ENCODE measurements around the gene SNX19. TPM values are rescaled to one million over a fixed set of nuclear protein-coding genes. Genes with fewer than 3 reads are reported as not detected.

The SNX19 gene
- total RNA-seq, 3 donors from 2014 or later: 91.0 to 119 (median 100) TPM

GRCh38 chr11:130847517-130847916 lies 68.8 kb downstream of the SNX19 start:
- H3K27me3 ChIP-seq: no peaks in the 10 kb centered on the region
- H3K27ac ChIP-seq: no peak overlapping the region
- no peaks in the 10 kb centered on the region for H3K4me1 ChIP-seq
- H3K4me3 ChIP-seq: no peak overlapping the region
- H3K36me3 ChIP-seq: no peaks in the 10 kb centered on the region
- TF ChIP-seq CTCF (IDR thresholded peaks at IDR 0.05): no peak
- TF ChIP-seq POLR2A (IDR thresholded peaks at IDR 0.05): no peak
- no peak for TF ChIP-seq POLR2AphosphoS5 (IDR thresholded peaks at IDR 0.05)
- intact Hi-C loops (cut with DNase I; ENCODE audit: low total_unique reads): no loop called here
- DNase-seq (ENCODE audit: low spot score in 2 of 2): no peak
- H3K9me3 ChIP-seq: no peaks in the 10 kb centered on the region

GRCh38 chr11:130846606-130847005 lies 69.7 kb downstream of the SNX19 start:
- DNase-seq (ENCODE audit: low spot score in 2 of 2): no peak
- intact Hi-C loops (cut with DNase I; ENCODE audit: low total_unique reads): no loop called here
- H3K36me3 ChIP-seq: no peaks in the 10 kb centered on the region

GRCh38 chr11:130842001-130842400 lies 74.3 kb downstream of the SNX19 start:
- no peak for DNase-seq (ENCODE audit: low spot score in 2 of 2)
- TF ChIP-seq CTCF (IDR thresholded peaks at IDR 0.05): no peak
- no peak for TF ChIP-seq POLR2A (IDR thresholded peaks at IDR 0.05)
- no peak for TF ChIP-seq POLR2AphosphoS5 (IDR thresholded peaks at IDR 0.05)
- Histone ChIP-seq H3K4me3 (no peak overlapping the region), H3K9me3 (peaks cover 0 to 10% of the 10 kb centered on the region in 2 donors), H3K36me3 (no peaks in the 10 kb centered on the region), H3K27ac (no peak overlapping the region), H3K27me3 (no peaks in the 10 kb centered on the region), H3K4me1 (no peaks in the 10 kb centered on the region)
- intact Hi-C loops (cut with DNase I; ENCODE audit: low total_unique reads): no loop called here

More at GRCh38 chr11:130846606-130847005, 69.7 kb downstream of the SNX19 start:
- Histone ChIP-seq H3K27ac (no peak overlapping the region), H3K4me3 (no peak overlapping the region), H3K4me1 (no peaks in the 10 kb centered on the region), H3K27me3 (no peaks in the 10 kb centered on the region), H3K9me3 (no peaks in the 10 kb centered on the region)
- TF ChIP-seq POLR2A (IDR thresholded peaks at IDR 0.05) (no peak), POLR2AphosphoS5 (IDR thresholded peaks at IDR 0.05) (no peak), CTCF (IDR thresholded peaks at IDR 0.05) (no peak)

GRCh38 chr11:130840679-130841078 lies 75.6 kb downstream of the SNX19 start:
- TF ChIP-seq CTCF (IDR thresholded peaks at IDR 0.05) (no peak), POLR2A (IDR thresholded peaks at IDR 0.05) (no peak), POLR2AphosphoS5 (IDR thresholded peaks at IDR 0.05) (no peak)
- Histone ChIP-seq H3K27me3 (no peaks in the 10 kb centered on the region), H3K27ac (no peak overlapping the region), H3K4me1 (no peaks in the 10 kb centered on the region), H3K9me3 (peaks cover 0 to 19% of the 10 kb centered on the region in 2 donors), H3K36me3 (no peaks in the 10 kb centered on the region), H3K4me3 (no peak overlapping the region)
- no peak for DNase-seq (ENCODE audit: low spot score in 2 of 2)
- intact Hi-C loops (cut with DNase I; ENCODE audit: low total_unique reads): no loop called here

DNA sequence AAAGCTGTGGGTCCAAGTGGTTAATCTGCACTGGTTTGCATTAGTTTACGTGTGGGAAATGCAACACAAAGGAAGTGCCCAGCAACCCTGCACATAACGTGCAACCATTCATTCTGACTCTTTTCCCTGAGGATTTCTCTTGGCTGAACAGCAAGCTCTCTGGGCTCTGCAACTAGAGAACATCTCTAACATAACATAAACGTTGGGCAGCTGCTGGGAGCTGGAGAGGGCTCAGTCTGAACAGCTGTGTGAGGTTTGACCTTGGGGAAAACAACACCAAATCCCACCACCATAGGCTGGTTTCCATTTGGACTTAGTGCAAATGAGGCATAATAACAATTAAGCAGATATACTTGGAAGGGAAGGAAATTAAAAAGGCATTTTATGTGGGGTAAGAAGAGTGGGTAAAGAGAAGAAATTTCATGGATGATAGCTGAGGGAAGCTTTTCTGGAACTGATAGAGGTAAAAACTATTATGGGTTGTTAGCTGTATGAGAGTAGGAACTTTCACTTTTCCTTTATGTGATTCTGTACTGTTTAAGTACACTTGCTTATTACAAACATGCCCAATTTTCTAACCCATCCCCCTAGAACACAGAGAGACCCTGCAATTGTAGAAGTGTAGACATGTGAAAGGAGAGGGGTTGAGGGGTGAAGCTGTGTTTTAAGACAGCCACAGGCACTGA lies 76.2 kb downstream of the SNX19 start:
- Histone ChIP-seq H3K27ac (no peak overlapping the region), H3K9me3 (peaks cover 0 to 21% of the 10 kb centered on the region in 2 donors), H3K4me1 (no peaks in the 10 kb centered on the region), H3K4me3 (no peak overlapping the region), H3K36me3 (no peaks in the 10 kb centered on the region), H3K27me3 (no peaks in the 10 kb centered on the region)
- no peak for DNase-seq (ENCODE audit: low spot score in 2 of 2)
- TF ChIP-seq POLR2A (IDR thresholded peaks at IDR 0.05) (no peak), CTCF (IDR thresholded peaks at IDR 0.05) (no peak)
- intact Hi-C loops (cut with DNase I; ENCODE audit: low total_unique reads): no loop called here
